ENCODE results near the gene EDEM3.

DNA sequence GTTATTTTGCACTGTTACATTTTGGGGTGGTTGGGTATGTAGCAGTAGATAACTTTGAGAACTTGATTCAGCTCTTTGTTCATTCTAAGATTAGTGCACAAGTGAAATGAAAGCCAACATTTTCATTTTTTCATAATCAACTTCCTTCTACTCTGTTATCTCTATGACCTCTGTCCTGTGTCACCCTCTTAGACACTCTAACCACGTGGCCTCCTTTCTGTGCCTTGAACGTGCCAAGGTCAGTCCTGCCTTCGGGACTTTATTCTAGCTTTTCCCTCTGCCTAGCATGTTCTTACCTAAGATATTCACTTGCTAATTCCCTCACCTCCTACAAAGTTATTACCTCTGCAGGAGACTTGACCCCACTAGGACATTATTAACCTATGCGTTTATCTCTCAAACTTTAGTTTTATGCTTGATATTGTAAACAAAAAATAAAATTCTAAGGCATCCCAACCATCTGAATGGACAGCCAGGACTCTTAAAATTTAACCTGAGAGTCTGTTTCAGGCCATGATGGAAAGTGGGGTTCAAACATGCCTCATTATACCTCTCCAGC is 19.2 kb upstream of the EDEM3 start:
- TF ChIP-seq CTCF (conservative IDR thresholded peaks at IDR 0.05 in 1 of 2, IDR thresholded peaks at IDR 0.05 in 1 of 2; ENCODE audit: extremely low read depth in 1 of 2, insufficient read depth in 1 of 2, low read depth in 1 of 2, low read length in 2 of 2) (no peak), EZH2 (IDR thresholded peaks at IDR 0.05; ENCODE audit: borderline replicate concordance, low read length) (no peak)
